Measurements from ENCODE around the gene HECTD4.
"Not testable (repeated sequence)": the region's sequence is repeated elsewhere in the genome, so short reads cannot be mapped to it uniquely, and the experiment has no call there.

HECTD4 gene

GRCh38 chr12:112256780-112257179 is 125.5 kb downstream of the HECTD4 start:
- DNase-seq = no peak

GRCh38 chr12:112252184-112252583 is 130.0 kb downstream of the HECTD4 start:
- no peak for DNase-seq

GRCh38 chr12:112244902-112245301 is 137.3 kb downstream of the HECTD4 start:
- not testable (repeated sequence) for DNase-seq

GRCh38 chr12:112243255-112244110 is 138.7 kb downstream of the HECTD4 start:
- no peak for DNase-seq

- DNase-seq = no peak
These were observed 141.1 kb downstream of the HECTD4 start for GRCh38 chr12:112241176-112241575.

- DNase-seq = no peak
These were observed 142.3 kb downstream of the HECTD4 start for GRCh38 chr12:112239881-112240280.

- DNase-seq = no peak
These were observed 143.2 kb downstream of the HECTD4 start for GRCh38 chr12:112239020-112239419.

GRCh38 chr12:112238441-112238840 is 143.8 kb downstream of the HECTD4 start:
- no peak for DNase-seq

- no peak for DNase-seq
These were observed 145.4 kb downstream of the HECTD4 start for GRCh38 chr12:112236786-112237185.

- peak; percentile 2 for DNase-seq
These were observed 145.8 kb downstream of the HECTD4 start for GRCh38 chr12:112236386-112236785.

GRCh38 chr12:112234303-112234702 is 147.9 kb downstream of the HECTD4 start:
- no peak for DNase-seq

- no peak for DNase-seq
These were observed 149.0 kb downstream of the HECTD4 start for GRCh38 chr12:112233242-112233641.

- DNase-seq = no peak
These were observed 152.1 kb downstream of the HECTD4 start for GRCh38 chr12:112230136-112230535.

GRCh38 chr12:112226768-112227167 is 155.5 kb downstream of the HECTD4 start:
- no peak for DNase-seq

GRCh38 chr12:112220628-112221027 is 161.6 kb downstream of the HECTD4 start:
- not testable (repeated sequence) for DNase-seq

GRCh38 chr12:112219195-112219594 is 163.0 kb downstream of the HECTD4 start:
- peak; percentile 17 for DNase-seq

GRCh38 chr12:112218150-112218549 is 164.1 kb downstream of the HECTD4 start:
- DNase-seq = peak; percentile 48

- no peak for DNase-seq
These were observed 164.6 kb downstream of the HECTD4 start for GRCh38 chr12:112217647-112218046.

GRCh38 chr12:112216223-112216622 is 166.0 kb downstream of the HECTD4 start:
- no peak for DNase-seq

GRCh38 chr12:112214064-112214463 is 168.2 kb downstream of the HECTD4 start:
- no peak for DNase-seq

- DNase-seq = no peak
These were observed 173.8 kb downstream of the HECTD4 start for GRCh38 chr12:112208301-112208910.

- no peak for DNase-seq
These were observed 174.8 kb downstream of the HECTD4 start for GRCh38 chr12:112207397-112207924.

- no peak for DNase-seq
These were observed 175.3 kb downstream of the HECTD4 start for GRCh38 chr12:112206944-112207343.

GRCh38 chr12:112199136-112199535 is 183.1 kb downstream of the HECTD4 start:
- DNase-seq = no peak
